Hepatocyte (in vitro differentiated cells): ENCODE results near the gene KANSL3.

Experiments used
- EZH2phosphoT487 ChIP-seq: fragments of 200-600 bp; sonication (generic); IDR thresholded peaks from one replicate; pipeline ENCODE4 v1.6.1; 2018; ENCODE audit warnings: antibody characterized with exemption, mild to moderate bottlenecking, low read depth, moderate library complexity; ENCODE audit not compliant: unreplicated experiment, severe bottlenecking
- TF ChIP-seq, protein P1 (sequence below): fragments of 200-600 bp; sonication (generic); IDR thresholded peaks from 2 replicates; pipeline ENCODE4 v1.5.1; 2016; ENCODE audit warnings: antibody characterized with exemption, mild to moderate bottlenecking; ENCODE audit not compliant: poor library complexity

DNA sequence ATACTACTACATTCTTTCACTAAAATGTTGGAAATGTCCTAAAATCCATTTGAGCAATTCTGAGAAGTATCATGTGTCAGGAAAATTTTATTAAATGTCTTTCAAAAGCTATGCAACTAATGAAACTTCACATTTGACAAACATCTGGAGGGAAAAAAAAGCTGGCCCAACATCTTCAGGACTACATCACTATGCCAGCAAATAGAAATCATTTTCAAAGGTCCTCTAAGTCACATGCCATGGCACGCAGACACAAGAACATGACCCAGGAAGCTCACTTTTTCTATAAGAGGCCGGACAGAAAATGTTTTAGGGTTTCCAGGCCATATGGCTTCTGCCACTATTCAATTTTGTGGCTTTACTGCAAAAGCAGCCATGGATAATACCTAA is 11.6 kb downstream of the KANSL3 start:
- TF ChIP-seq, protein P1, sequence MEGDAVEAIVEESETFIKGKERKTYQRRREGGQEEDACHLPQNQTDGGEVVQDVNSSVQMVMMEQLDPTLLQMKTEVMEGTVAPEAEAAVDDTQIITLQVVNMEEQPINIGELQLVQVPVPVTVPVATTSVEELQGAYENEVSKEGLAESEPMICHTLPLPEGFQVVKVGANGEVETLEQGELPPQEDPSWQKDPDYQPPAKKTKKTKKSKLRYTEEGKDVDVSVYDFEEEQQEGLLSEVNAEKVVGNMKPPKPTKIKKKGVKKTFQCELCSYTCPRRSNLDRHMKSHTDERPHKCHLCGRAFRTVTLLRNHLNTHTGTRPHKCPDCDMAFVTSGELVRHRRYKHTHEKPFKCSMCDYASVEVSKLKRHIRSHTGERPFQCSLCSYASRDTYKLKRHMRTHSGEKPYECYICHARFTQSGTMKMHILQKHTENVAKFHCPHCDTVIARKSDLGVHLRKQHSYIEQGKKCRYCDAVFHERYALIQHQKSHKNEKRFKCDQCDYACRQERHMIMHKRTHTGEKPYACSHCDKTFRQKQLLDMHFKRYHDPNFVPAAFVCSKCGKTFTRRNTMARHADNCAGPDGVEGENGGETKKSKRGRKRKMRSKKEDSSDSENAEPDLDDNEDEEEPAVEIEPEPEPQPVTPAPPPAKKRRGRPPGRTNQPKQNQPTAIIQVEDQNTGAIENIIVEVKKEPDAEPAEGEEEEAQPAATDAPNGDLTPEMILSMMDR, result no peak
- TF ChIP-seq EZH2phosphoT487, result no peak
